Measurements from ENCODE around the gene TNN. TPM values are rescaled to one million over a fixed set of nuclear protein-coding genes. Genes with fewer than 3 reads are reported as not detected.

Gene TNN
- total and polyA plus RNA-seq, 8 donors = 0.06 to 1.1 (median 0.14) TPM; not detected in 5

DNA sequence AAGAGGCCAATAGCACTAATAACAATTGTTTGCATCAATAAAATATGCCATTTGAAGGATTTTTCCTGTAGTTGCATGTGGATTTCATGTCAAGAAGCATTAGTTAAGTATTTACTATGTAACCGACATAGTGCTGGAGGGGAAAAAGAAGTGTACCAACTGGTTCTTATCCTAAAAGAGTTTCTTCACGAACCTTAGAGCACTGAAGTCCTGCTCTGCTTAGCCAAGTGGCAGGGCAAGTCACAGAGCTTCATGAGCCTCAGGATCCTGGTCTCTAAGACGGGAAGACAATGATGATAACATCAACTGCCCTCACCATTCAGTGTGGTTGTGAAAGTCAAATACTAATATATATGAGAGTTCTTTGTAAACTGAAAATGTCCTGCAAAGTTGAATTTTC, 110.8 kb downstream of the TNN start:
- Histone ChIP-seq H3K36me3 (peaks cover 0 to 48% (median 24%) of the 10 kb centered on the region in 4 donors), H3K4me1 (peaks cover 0 to 52% (median 24%) of the 10 kb centered on the region in 4 donors), H3K27ac (no peak overlapping the region), H3K9me3 (no peaks in the 10 kb centered on the region), H3K4me3 (no peak overlapping the region), H3K27me3 (no peaks in the 10 kb centered on the region)
- TF ChIP-seq POLR2A (IDR thresholded peaks at IDR 0.05) (no peak), POLR2AphosphoS5 (IDR thresholded peaks at IDR 0.05) (no peak)
- TF ChIP-seq, protein P1, sequence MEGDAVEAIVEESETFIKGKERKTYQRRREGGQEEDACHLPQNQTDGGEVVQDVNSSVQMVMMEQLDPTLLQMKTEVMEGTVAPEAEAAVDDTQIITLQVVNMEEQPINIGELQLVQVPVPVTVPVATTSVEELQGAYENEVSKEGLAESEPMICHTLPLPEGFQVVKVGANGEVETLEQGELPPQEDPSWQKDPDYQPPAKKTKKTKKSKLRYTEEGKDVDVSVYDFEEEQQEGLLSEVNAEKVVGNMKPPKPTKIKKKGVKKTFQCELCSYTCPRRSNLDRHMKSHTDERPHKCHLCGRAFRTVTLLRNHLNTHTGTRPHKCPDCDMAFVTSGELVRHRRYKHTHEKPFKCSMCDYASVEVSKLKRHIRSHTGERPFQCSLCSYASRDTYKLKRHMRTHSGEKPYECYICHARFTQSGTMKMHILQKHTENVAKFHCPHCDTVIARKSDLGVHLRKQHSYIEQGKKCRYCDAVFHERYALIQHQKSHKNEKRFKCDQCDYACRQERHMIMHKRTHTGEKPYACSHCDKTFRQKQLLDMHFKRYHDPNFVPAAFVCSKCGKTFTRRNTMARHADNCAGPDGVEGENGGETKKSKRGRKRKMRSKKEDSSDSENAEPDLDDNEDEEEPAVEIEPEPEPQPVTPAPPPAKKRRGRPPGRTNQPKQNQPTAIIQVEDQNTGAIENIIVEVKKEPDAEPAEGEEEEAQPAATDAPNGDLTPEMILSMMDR (IDR thresholded peaks at IDR 0.05) = no peak
- WGBS, 5 donors = 51 to 68% (median 57%) methylated on average over 3 of the region's 3 CpGs
- intact Hi-C loops (cut with DNase I; ENCODE audit: low total_unique reads) = no loop called here
- DNase-seq = no peak

DNA sequence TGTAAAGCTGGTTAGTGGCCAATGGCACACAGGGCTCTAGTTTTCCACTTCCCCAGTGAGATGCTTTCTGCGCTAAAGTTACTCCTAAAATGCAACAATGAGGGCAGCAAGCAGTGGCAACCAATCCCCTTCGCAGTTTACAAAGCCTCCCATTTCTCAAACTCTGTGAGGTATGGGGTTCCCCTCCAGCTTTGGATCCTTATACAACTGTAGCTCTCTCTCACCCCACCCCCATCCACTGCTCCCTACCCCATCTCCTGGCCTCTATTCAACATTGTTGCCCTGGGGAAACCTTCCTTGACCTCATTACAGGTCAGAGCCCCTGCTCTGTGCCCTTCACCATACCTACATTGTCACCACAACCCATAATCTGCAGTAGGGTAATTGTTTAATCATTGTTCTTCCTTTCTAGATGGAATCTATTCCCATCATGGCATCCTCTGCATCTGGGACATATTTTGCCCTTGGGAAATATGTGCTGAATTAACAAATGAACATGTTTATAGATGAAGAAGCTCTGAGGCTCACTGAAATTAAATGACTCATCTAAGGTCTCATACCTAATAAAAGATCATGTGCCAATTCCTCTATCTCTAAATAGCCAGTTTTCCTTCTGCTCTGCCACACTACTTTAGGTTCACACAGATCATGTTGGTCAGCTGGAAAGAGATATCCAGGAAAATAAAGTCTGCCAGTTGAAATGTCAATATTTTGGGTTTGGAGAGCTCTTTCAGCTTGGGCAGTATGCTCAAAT, 112.4 kb downstream of the TNN start:
- Histone ChIP-seq H3K27me3 (no peaks in the 10 kb centered on the region), H3K9me3 (no peaks in the 10 kb centered on the region), H3K36me3 (peaks cover 0 to 46% (median 24%) of the 10 kb centered on the region in 4 donors), H3K27ac (no peak overlapping the region), H3K4me3 (no peak overlapping the region), H3K4me1 (peaks cover 0 to 50% (median 27%) of the 10 kb centered on the region in 4 donors)
- 90 to 97% (median 92%) methylated on average over 2 of the region's 2 CpGs for WGBS, 5 donors
- TF ChIP-seq EP300 (IDR thresholded peaks at IDR 0.05) (no peak), POLR2A (IDR thresholded peaks at IDR 0.05) (no peak), POLR2AphosphoS5 (IDR thresholded peaks at IDR 0.05) (no peak)
- TF ChIP-seq, protein P1 (IDR thresholded peaks at IDR 0.05) = no peak
- intact Hi-C loops (cut with DNase I; ENCODE audit: low total_unique reads) = no loop called here
- no peak for DNase-seq

DNA sequence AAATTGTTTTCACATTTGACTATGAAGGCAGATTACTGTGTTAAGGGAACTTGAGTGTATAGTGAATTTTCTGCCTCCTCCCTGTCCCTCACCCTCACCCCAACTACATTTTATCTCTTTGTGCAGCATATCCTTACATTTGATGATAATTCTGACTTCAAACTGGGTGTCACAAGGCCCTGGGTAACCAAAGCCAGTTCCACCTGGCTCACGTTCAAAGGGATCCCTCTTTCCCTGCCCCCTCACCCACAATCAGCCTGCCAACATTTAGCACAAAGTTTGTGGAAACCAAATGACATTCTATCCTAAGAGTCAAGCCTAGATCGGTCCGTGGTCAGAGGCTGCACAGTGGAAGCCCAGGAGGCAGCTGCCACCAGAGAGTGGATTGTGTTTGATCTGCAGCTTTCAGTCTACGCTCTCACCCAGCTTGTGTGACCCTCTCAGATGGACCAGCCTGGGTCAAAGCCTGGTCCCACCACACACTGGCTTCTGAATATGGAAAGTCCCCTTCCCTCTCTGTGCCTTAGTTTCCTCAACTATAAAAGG, 114.6 kb downstream of the TNN start:
- TF ChIP-seq EP300 (IDR thresholded peaks at IDR 0.05) = no peak
- TF ChIP-seq, protein P1 (IDR thresholded peaks at IDR 0.05) = no peak
- TF ChIP-seq POLR2AphosphoS5 (IDR thresholded peaks at IDR 0.05) = no peak
- no peak for TF ChIP-seq POLR2A (IDR thresholded peaks at IDR 0.05)
- DNase-seq = no peak
- intact Hi-C loops (cut with DNase I; ENCODE audit: low total_unique reads) = no loop called here
- no peaks in the 10 kb centered on the region for H3K9me3 ChIP-seq
- no peak overlapping the region for H3K27ac ChIP-seq
- 55 to 79% (median 69%) methylated on average over 4 of the region's 4 CpGs for WGBS, 5 donors
- peaks cover 0 to 32% (median 10%) of the 10 kb centered on the region in 4 donors for H3K36me3 ChIP-seq
- H3K27me3 ChIP-seq = no peaks in the 10 kb centered on the region
- H3K4me1 ChIP-seq = peaks cover 0 to 72% (median 41%) of the 10 kb centered on the region in 4 donors
- no peak overlapping the region for H3K4me3 ChIP-seq

GRCh38 chr1:175183586-175183985, 116.0 kb downstream of the TNN start:
- no peak overlapping the region for H3K4me3 ChIP-seq
- no peaks in the 10 kb centered on the region for H3K9me3 ChIP-seq
- no peaks in the 10 kb centered on the region for H3K27me3 ChIP-seq
- H3K4me1 ChIP-seq = peaks cover 0 to 80% (median 39%) of the 10 kb centered on the region in 4 donors
- no peak for DNase-seq
- WGBS, 5 donors = 94 to 99% (median 95%) methylated on average over 5 of the region's 5 CpGs
- no peak overlapping the region for H3K27ac ChIP-seq
- peaks cover 0 to 19% (median 6%) of the 10 kb centered on the region in 4 donors for H3K36me3 ChIP-seq
- intact Hi-C loops (cut with DNase I; ENCODE audit: low total_unique reads) = no loop called here
- TF ChIP-seq POLR2AphosphoS5 (IDR thresholded peaks at IDR 0.05) (no peak), POLR2A (IDR thresholded peaks at IDR 0.05) (no peak), EP300 (IDR thresholded peaks at IDR 0.05) (no peak)
- TF ChIP-seq, protein P1 (IDR thresholded peaks at IDR 0.05) = no peak

All from stomach (tissue), 9 donors.